ENCODE measurements around the gene TBCEL.

DNA sequence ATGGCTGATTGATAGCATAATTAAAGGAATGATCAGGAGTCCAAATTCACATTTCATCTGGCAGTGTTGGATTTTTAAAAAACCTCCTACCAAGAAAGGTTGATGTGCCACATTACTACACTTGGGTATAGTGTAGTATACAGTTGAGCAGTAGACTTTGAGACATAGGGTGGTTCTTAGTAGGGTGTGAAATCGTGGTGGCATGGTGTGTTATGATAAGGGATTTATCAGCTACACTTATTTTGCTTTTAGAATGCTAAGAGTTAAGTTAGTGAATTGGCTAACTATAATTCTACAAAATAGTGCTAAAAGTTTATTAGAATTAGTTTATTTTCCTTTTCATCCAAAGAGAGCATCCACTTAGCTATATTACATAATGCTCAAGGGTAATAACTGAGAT, 13.1 kb downstream of the TBCEL start:
- TF ChIP-seq, protein P1, sequence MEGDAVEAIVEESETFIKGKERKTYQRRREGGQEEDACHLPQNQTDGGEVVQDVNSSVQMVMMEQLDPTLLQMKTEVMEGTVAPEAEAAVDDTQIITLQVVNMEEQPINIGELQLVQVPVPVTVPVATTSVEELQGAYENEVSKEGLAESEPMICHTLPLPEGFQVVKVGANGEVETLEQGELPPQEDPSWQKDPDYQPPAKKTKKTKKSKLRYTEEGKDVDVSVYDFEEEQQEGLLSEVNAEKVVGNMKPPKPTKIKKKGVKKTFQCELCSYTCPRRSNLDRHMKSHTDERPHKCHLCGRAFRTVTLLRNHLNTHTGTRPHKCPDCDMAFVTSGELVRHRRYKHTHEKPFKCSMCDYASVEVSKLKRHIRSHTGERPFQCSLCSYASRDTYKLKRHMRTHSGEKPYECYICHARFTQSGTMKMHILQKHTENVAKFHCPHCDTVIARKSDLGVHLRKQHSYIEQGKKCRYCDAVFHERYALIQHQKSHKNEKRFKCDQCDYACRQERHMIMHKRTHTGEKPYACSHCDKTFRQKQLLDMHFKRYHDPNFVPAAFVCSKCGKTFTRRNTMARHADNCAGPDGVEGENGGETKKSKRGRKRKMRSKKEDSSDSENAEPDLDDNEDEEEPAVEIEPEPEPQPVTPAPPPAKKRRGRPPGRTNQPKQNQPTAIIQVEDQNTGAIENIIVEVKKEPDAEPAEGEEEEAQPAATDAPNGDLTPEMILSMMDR (IDR thresholded peaks at IDR 0.05): no peak
- TF ChIP-seq POLR2AphosphoS5 (IDR thresholded peaks at IDR 0.05): no peak

Data from upper lobe of left lung (tissue), 4 donors.